Measurements from ENCODE around the gene STX18. TPM values are rescaled to one million over a fixed set of nuclear protein-coding genes. Genes with fewer than 3 reads are reported as not detected.
A peak's percentile ranks its signal among the peaks of the same experiment; 100 is the strongest.
"Not testable (repeated sequence)": the region's sequence is repeated elsewhere in the genome, so short reads cannot be mapped to it uniquely, and the experiment has no call there.

STX18 gene
- total RNA-seq, 1 donor from 2014 or later, result 14.2 TPM

DNA sequence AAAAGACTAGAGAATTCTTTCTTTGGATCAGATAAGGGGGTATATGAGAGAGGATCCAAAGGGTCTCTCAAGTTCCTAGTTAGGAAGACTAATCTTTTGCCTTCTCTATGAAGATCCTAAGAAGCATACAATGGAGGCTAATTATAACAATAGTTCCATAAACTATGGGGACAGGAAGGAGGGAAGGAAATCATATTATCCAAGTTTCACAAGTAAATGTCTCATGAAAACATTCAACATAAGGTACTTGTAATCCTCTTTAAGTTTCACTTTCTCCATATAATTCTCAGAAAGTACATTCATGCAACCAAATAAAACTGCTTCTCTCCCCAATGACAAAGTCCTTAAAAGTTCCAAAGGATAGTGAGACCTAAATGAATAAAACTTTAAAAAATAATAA lies 27.1 kb downstream of the STX18 start:
- ATAC-seq (no peak), DNase-seq (ENCODE audit: low spot score) (no peak)

DNA sequence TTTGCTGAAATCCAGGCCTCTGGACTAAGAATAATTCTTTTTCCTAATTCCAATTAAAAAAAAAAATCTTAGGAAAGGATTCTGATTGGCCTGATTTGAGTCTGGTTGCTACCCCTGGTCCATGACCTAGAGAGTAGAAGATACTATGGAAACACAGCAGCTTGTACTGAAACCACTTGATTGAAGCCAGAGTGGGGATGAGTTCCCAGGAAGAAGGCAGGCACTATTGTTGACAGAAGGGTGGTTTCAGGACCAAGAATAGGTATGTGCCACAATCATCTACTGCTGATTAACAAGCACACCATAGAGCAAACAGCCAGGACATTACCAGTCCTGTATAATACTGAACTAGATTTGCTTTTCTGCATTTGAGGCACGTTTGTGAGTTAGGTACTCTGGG lies 29.6 kb downstream of the STX18 start:
- DNase-seq (ENCODE audit: low spot score), result no peak
- ATAC-seq, result peak; percentile 55

DNA sequence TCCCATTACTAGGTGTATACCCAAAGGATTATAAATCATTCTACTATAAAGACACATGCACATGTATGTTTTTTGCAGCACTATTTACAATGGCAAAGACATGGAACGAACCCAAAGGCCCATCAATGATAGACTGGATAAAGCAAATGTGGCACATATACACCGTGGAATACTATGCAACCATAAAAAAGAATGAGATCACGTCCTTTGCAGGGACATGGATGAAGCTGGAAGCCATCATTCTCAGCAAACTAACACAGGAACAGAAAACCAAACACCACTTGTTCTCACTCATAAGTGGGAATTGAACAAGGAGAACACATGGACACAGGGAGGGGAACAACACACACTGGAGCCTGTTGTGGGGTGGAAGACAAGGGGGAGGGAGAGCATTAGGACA lies 31.2 kb downstream of the STX18 start:
- not testable (repeated sequence) for ATAC-seq; DNase-seq (ENCODE audit: low spot score)

DNA sequence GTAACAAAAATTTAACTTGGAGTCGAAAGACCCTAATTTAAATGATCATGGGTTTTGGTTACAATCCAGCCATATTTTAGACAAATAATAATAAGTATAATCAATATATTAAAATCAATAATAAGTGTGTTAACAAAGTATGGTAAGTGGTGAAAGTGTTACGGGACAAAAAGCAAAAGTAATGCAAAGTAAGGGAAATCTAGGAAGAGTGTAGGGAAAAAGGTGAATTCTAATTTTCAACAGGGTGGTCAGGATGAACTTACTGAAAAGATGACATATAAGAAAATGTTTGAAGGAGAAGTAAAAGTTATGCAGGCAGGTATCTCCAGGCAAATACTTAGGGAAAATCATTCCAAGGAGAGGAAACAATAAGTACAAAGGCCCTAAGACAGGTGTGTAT lies 32.3 kb downstream of the STX18 start:
- DNase-seq (ENCODE audit: low spot score), result no peak
- ATAC-seq, result no peak

DNA sequence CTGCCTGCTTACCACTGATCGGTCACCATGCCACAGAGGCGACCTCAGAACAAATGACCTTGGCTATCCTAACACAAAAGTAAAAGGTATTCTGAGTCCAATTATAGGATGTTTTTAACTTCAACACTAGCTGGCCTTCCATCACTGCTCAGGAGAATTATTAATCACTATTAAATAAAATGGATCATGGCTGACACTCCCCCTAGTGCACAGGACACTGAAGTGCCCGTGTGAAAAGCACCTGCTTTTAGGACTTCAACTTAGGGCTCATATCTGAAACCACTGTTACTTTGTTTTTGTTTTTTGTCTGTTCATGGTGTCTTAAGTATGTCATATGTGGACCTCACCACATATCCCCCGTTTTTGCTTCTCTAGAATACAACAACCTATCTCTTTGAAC lies 33.9 kb downstream of the STX18 start:
- ATAC-seq (peak; percentile 87), DNase-seq (ENCODE audit: low spot score) (no peak)

DNA sequence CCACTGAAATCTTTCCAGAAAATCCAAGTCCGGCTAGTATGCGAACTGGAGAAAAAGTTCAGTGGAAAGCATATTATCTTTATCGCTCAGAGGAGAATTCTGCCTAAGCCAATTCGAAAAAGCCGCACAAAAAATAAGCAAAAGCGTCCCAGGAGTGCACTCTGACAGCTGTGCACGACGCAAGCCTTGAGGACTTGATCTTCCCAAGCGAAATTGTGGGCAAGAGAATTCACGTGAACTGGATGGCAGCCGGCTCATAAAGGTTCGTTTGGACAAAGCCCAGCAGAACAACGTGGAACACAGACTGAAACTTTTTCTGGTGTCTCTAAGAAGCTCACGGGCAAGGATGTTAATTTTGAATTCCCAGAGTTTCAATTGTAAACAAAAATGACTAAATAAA lies 34.4 kb downstream of the STX18 start:
- no peak for ATAC-seq
- DNase-seq (ENCODE audit: low spot score), result no peak

DNA sequence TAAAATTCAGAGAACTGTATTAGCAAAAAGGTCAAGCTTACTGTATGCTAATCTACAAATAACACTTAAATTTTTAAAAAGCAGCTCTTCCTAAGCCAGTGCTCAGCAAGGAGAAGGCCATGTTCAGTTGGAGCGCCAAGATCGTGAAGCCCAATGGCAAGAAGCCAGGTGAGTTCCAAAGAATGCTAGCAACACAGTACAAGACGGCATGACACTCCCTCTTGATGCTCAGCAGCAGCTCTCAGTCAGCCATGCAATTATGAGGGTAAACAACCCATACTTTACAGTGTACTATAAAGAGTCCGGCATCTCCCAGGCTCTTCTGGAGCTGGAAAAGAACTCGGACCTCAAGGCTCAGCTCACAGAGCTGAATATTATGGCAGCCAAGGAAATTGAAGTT lies 34.9 kb downstream of the STX18 start:
- no peak for DNase-seq (ENCODE audit: low spot score)
- ATAC-seq, result no peak

DNA sequence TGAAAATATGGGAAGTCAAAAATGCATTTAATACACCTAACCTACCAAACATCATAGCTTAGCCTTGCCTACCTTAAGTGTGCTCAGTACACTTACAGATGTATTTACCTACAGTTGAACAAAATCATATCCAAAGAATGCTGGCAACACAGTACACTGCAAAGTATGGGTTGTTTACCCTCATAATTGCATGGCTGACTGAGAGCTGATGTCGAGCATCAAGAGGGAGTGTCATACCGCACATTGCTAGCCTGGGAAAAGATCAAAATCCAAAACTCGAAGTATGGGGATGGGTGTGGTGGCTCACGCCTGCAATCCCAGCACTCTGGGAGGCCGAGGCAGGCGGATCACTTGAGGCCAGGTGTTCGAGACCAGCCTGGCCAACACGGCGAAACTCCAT lies 36.6 kb downstream of the STX18 start:
- ATAC-seq; DNase-seq (ENCODE audit: low spot score): not testable (repeated sequence)

DNA sequence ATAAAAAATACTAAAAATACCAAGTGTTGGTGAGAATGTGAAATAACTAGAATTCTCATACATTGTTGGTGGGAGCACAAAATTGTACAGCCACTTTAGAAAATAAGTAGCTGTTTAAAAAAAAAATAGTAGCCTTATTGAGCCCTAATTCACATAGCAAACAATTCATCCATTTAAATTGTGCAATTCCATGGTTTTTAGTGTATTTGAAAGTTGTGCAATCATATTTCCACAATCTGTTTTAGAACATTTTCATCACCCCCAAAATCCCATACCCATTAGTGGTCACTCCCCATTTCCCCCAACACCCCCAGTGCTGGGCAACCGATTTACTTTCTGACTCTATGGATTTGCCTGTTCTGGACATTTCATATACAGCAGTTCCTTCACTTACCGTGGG lies 37.1 kb downstream of the STX18 start:
- ATAC-seq (no peak), DNase-seq (ENCODE audit: low spot score) (no peak)

DNA sequence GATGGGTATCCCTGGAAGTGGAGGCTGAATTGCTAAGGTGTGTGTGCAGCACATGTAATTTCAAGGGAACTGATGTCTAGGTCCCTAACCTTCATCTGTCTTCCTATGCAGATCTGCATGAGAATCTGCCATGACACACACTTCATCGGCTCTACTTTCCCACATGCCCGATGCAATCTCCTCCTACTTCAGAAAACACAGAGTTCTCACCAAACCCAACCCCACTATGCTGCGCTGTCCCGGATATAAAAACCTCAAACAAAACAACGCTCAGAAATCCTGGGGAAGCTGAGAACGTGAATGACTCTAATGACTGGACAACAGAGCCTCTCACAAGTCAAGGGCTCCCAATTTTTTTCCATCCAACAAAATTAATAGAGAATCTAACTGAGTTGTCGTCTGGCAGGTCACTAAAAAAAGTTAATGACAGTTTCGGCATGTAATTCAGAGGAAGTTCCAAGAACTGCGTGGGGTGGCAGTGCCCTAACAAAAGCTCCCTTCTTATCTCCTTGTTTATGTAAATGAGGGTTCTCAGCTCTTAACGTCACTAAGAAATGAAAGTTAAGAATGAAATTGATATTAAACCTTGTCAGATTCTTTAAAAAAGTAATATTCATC lies 39.0 kb downstream of the STX18 start:
- no peak for ATAC-seq
- no peak for DNase-seq (ENCODE audit: low spot score)

DNA sequence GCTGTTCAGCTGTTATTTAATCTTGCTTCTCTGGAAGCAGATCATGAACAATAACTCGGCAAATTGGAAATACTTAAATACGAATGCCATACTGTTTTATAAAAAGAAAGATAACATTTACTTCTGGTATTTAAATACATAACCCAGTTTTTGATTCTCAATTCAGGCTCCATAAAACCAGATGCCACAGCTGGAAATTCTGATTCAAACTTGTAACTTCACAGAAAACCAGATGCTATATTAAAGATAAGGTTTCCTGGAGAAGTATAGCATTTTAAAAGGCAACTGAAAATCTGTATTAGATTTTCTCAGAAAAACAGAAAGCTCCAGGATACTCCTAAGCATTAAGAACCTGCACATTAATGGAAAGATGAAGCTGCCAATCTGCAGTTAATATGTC lies 40.2 kb downstream of the STX18 start:
- DNase-seq (ENCODE audit: low spot score) (no peak), ATAC-seq (no peak)

DNA sequence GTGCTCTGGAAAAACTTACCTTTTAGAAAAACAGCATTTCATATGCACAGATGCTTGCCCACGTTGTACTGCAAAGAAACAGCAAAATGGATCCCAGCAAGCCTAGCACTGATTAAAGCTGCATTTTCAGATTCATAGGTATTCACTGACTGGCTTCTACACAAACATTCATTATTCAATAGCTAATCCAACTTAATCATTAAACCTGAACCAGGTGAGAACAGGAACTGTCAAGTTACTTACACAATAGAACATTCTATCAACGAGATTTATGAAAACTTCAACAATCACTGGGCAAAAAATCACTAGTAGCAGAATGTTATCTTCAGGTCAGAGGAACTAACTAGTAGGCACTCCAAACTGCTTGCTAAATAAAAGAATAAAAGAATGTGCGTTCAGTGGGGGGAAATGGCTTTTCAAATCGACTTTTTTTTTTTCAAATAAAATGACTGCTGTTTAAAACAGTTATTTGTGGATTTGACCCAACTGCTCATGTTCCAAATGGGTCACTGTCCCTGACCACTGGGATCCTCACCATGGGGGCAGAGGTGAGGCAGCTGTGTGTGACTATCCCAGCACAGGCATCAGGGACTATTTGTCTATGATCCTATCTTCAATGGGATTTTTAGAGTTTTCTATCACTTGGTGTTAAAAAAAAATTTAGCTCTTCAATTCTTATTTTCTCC lies 42.3 kb downstream of the STX18 start:
- ATAC-seq (peak; percentile 96), DNase-seq (ENCODE audit: low spot score) (peak; percentile 72)

DNA sequence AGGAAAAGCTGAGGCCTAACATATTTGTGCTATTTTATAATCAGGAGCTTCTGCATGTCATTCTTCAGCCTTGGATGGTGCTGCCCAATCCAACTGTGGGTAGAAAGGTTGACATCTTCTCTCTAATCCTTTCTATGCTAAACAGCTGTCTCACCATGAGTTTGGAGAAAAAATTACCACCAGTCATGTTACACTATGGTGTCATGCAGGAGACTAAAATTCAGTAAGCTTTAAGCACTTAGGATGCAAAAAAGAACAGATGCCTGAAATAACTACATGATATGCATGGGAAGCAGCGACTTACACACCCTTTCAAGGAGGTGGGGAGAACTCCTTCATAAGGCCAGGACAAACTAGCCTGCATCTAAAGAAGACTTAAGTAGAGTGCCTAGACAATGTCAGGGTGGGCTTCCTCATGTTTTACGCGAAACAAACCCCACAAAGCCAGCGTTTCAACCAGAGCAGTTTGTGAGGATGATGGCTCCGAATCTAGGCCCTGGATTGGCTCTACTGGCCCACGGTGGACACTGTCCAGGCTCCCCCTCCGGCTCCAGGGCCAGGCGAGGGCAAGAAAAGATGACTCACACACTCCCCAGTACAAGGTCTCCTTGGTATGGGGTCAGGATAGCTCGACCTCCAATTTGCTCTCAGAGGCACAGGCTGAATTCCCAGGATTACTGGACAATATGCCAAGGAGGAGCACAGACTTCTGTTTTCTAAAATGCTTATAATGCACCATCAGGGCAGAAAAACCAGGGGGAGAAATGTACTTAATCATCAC lies 45.1 kb downstream of the STX18 start:
- ATAC-seq (no peak), DNase-seq (ENCODE audit: low spot score) (no peak)

DNA sequence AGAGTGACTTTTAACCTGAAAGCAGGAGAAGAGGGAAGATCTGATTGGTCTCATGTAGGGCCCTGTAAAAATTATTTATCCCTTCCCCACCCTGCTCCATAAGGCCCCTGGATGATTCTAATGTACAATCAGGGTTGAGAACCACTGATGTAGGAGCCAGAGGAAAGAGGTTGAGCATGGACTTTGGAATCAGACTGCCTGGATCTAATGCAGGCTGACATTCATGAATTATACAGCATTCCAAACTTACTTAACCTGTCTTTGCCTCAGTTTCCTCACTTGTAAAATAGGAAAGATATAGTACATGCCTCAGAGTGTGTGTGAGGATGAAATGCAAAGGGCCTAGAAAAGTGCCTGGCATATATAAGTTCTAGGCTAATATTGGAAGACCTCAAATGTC lies 47.0 kb downstream of the STX18 start:
- ATAC-seq (peak; percentile 22), DNase-seq (ENCODE audit: low spot score) (no peak)

DNA sequence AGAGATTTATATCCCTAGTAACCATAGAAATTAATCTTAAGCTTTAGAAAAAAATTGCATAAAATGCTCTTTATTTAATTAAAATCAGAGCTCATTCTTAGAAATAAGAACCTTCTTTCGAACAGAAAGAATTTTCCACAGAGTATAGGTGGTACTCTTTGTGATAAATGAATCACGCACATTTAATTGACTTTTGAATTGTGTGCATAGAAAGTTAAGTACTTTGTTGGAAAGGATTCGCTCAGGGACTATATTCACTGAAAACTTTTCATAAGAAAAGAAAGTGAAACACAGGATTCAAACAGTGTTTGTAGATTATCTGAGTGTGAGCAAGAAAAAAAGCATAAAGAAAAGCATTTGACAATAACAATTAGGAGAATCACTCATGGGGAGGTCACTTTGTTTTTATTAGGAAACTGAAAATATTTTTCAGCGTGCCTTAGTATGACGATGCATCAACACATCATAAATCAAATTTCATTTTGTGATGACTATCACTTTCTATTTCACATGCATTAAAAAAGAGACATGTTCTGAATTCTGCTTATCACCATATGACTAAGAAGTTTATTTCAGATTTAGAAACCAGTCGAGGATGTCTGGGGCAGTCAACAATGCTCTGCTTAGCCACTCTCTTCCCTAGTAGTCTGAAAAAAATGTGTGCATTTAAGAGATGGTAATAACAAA lies 49.5 kb downstream of the STX18 start:
- DNase-seq (ENCODE audit: low spot score) (no peak), ATAC-seq (no peak)

DNA sequence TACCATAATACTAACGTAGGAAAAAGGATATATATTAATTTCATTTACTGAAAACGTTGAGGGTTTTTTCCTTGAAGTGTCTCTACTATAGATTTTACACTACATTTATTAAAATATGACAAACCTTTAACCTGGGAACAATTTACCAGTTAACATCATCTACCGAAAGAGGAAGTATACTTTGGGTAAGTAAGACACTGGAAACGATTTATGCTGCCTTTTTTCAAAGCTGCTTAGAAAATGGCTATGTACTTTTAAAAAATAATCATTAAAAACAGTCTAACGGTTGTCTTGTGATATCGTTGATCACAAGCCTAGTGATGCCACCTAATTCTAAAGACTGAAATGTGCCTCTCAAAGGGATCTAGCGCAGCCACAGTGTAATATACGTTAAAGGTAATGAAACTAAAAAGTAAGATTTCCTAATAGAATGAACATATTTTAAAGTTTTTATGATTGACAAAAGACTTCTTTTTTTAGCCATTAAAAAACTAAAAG lies 50.4 kb downstream of the STX18 start:
- no peak for DNase-seq (ENCODE audit: low spot score)
- no peak for ATAC-seq

DNA sequence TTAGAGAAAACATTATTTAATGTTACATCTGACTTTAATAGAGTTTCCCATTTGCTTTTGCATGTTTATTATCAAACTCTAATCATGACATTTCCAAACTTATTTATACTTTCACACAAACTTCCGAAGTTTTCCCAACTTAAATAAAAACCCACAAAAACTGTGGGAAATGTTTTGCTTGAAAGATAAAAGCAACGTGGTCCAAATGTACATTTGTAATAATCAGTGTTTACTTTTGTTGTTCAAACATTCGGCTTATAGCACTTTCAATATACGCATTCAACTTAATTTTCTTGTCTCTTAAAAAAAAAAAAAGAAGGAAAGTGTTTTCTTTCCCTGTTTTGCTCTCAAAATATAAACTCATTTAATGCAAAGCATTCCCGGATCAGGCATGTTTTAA lies 51.0 kb downstream of the STX18 start:
- no peak for ATAC-seq

DNA sequence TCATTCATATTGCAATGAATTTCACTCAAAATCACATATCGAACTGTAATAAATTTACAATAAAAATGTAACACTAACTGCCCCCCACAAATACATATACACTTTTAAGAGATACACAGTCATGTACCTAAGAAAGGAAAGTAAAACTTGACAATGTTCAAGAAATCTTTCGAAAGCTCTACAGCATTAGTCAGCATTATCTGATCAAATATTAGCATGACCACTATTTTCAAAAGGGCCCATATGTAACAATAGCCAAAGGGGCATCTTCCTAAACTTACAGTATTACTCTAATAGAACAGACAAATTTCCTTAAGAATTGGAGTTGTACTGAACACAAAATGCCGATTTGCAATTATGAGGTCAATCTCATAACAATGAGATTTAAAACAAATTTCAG lies 51.8 kb downstream of the STX18 start:
- no peak for ATAC-seq
- DNase-seq (ENCODE audit: low spot score), result no peak

More for the DNA sequence above, 51.0 kb downstream of the STX18 start:
- no peak for DNase-seq (ENCODE audit: low spot score)

DNA sequence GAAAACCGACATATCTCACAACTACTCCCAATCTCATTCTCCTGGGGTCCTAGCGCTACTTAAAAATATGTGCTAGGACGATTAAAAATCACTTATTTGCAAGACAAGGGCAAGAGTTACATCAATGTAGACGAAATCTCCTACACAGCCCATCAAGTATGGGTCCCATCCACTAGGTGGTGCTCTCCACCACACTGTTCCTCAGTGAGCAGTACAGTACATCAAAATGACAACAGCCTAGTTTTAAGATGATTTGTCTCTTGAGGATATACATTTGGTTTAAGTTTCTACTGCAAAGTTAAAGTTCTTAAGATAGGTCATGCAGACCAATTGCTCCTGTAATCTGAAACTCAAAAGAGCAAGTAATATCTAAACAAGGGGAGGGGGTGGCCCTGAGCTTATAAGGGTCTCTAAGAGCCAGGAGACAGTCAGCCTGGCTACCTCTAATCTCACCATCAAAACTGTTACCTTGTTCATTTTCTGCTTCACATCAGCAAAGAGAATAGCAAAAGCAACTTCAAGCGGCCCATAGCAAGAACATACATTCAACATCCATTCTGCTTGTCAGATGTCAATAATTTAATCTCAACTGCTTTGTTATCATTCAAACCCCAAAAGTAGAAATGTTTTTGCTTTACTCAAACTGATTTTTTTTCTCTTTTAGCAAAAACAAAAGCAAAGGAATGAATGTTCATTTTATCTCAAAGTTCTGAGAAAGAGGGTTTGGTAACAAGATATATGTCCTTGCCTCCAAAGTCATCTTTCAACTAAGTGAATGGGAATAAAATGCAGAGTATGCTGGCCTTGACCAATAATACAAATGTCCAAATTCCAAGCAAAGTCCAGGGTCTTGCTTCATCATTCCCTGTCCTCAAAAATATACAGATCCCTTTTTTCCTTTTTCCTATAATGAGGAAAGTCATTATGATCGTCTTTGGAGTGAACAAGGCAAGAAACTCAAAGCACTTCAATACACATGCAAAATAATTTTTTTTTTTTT lies 53.1 kb downstream of the STX18 start:
- ATAC-seq (peak; percentile 93), DNase-seq (ENCODE audit: low spot score) (peak; percentile 69)

DNA sequence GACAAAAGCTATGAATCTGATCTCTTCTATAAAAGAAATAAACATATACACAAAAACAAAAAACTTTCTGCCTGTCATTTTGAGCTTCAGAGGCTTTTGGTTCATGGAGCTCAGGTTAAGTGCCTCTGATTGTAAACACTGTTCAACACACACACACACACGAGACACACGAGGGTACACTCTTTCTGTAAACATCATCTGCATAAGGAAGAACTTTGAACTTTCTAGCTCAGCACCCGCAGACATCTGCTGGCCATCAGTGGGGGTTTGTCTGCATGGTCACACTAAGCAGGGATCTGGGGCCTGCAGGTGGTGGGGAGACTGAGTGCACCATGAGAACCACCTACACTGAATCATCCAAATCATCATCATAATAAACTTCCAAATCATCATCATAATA lies 54.9 kb downstream of the STX18 start:
- no peak for DNase-seq (ENCODE audit: low spot score)
- peak; percentile 76 for ATAC-seq

Data from left lobe of liver (tissue), 2 donors.